ENCODE data around the gene SPRY1. TPM values are rescaled to one million over a fixed set of nuclear protein-coding genes. Genes with fewer than 3 reads are reported as not detected.
A peak's percentile ranks its signal among the peaks of the same experiment; 100 is the strongest.

SPRY1 gene
- total RNA-seq, 2 experiments from 2014 or later: 46.3 to 51.3 TPM

GRCh38 chr4:123421937-123422781 lies 25.6 kb downstream of the SPRY1 start:
- Mint-ChIP-seq H3K9me3 (peaks cover 14% of the 10 kb centered on the region), H3K36me3 (peaks cover 14% of the 10 kb centered on the region), H3K4me1 (peaks cover 66% of the 10 kb centered on the region), H3K4me3 (peak overlapping the region; percentile 81), H3K27ac (peak overlapping the region; percentile 95), H3K27me3 (no peaks in the 10 kb centered on the region)
- DNase-seq (no peak), ATAC-seq (ENCODE audit: low read depth) (peak; percentile 24)
- POLR2A ChIA-PET: interaction anchor here (0.6 to 1.5 kb wide), 4 partner anchors 10 to 23 kb away, joined by 3 to 8 read pairs (median 4); no protein-coding TSS in a partner anchor

DNA sequence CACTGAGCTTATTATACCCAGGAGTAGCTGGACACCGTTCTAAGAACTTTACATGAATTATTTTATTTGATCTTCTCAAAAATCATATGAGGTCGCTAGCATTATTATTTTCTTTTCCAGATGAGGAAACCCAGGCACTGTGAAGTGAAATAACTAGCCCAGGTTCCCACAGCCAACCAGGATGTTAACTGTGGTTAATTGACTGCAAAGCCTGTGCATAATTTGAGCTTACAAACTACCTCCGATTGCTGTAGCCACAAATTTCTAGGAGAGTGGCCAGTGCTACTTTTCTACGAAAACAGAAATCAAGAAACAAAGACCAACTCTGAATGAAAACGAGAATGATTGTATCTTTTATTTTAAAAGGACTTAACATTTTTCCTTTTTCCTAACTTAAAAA lies 27.2 kb downstream of the SPRY1 start:
- Mint-ChIP-seq H3K36me3 (peaks cover 28% of the 10 kb centered on the region), H3K9me3 (peaks cover 20% of the 10 kb centered on the region), H3K4me1 (peaks cover 51% of the 10 kb centered on the region), H3K27me3 (no peaks in the 10 kb centered on the region), H3K4me3 (peak overlapping the region; percentile 11), H3K27ac (peak overlapping the region; percentile 95)
- DNase-seq (no peak), ATAC-seq (ENCODE audit: low read depth) (peak; percentile 7)
- POLR2A ChIA-PET: interaction anchor here (0.8 to 2.5 kb wide), 6 partner anchors 14 to 27 kb away, joined by 3 to 10 read pairs (median 6); partner anchors contain the start of gene SPRY1

DNA sequence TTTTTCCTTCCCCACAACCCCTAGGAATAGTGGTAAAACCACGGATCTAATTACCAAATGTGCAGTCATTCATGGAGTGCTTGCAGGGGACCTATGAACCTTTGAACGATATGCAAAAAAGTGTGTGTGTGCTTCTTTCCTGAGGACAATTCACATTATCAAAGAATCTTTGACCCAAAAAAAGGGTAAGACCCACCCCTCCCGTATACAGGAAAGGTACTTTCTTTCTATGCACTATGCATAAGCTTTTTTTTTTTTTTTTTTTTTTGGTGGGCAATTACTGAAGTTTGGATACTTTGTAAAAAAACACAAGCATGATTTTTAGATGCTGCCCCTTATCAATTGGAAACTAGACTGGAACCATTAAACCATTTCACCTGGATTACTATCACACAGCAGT lies 31.4 kb downstream of the SPRY1 start:
- H3K9me3 Mint-ChIP-seq: peaks cover 25% of the 10 kb centered on the region
- no peak overlapping the region for H3K4me3 Mint-ChIP-seq
- no peak for ATAC-seq (ENCODE audit: low read depth)
- H3K27ac Mint-ChIP-seq: no peak overlapping the region
- H3K4me1 Mint-ChIP-seq: peaks cover 22% of the 10 kb centered on the region
- H3K27me3 Mint-ChIP-seq: no peaks in the 10 kb centered on the region
- POLR2A ChIA-PET: interaction anchor here (0.6 kb wide), 1 partner anchor 261 kb away, joined by 3 read pairs; no protein-coding TSS in a partner anchor
- no peak for DNase-seq
- H3K36me3 Mint-ChIP-seq: peaks cover 32% of the 10 kb centered on the region

- Mint-ChIP-seq H3K27ac (no peak overlapping the region), H3K4me3 (no peak overlapping the region), H3K4me1 (peaks cover 5% of the 10 kb centered on the region), H3K27me3 (no peaks in the 10 kb centered on the region), H3K36me3 (peaks cover 32% of the 10 kb centered on the region), H3K9me3 (peaks cover 28% of the 10 kb centered on the region)
- POLR2A ChIA-PET: no interaction called here
- DNase-seq: no peak
- peak; percentile 14 for ATAC-seq (ENCODE audit: low read depth)
Measured at GRCh38 chr4:123430031-123430430, 33.4 kb downstream of the SPRY1 start.

DNA sequence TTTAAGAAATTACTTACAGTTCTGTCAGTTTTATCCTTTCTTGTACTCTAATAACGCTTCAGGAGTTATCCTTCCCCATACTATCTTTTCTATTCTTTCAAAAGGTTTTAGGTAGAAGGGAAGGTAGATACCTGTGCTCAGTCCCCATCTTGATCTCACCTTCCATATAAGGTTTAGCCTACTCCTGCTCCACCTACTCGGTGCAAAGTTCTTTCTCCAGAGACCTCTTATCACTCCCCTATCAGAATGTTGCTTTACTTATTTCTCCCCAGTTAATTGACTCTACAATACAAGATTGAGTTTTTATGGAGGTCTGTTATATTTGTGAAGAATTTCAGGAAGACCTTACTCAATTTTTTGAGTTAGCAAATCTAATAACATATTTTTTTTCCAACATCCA lies 33.9 kb downstream of the SPRY1 start:
- DNase-seq (no peak), ATAC-seq (ENCODE audit: low read depth) (no peak)
- Mint-ChIP-seq H3K27me3 (no peaks in the 10 kb centered on the region), H3K4me1 (peaks cover 3% of the 10 kb centered on the region), H3K27ac (no peak overlapping the region), H3K9me3 (peaks cover 26% of the 10 kb centered on the region), H3K36me3 (peaks cover 29% of the 10 kb centered on the region), H3K4me3 (no peak overlapping the region)
- POLR2A ChIA-PET: no interaction called here

DNA sequence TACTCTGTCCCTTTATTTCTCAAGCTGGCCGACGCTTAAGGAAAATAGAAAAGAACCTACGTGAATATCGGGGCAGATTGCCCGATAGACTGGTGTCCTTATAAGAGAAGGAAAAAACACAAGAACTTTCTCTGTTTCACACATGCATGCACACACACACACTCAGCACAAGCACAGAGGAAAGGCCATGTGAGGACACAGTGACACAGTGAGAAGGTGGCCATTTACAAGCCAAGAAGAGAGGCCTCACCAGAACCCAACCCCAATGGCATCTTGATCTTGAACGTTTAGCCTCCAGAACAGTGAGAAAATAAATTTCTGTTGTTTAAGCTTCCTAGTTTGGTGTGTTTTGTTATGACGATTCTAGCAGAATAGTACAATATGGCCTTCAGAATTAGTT lies 37.0 kb downstream of the SPRY1 start:
- H3K27ac Mint-ChIP-seq: no peak overlapping the region
- H3K27me3 Mint-ChIP-seq: no peaks in the 10 kb centered on the region
- H3K36me3 Mint-ChIP-seq: peaks cover 11% of the 10 kb centered on the region
- ATAC-seq (ENCODE audit: low read depth) (no peak), DNase-seq (no peak)
- POLR2A ChIA-PET: interaction anchor here (1.3 kb wide), 1 partner anchor 16 kb away, joined by 3 read pairs; no protein-coding TSS in a partner anchor
- H3K4me1 Mint-ChIP-seq: peaks cover 6% of the 10 kb centered on the region
- peaks cover 11% of the 10 kb centered on the region for H3K9me3 Mint-ChIP-seq
- H3K4me3 Mint-ChIP-seq: no peak overlapping the region

GRCh38 chr4:123433976-123434375 lies 37.4 kb downstream of the SPRY1 start:
- DNase-seq: no peak
- Mint-ChIP-seq H3K27ac (no peak overlapping the region), H3K4me3 (no peak overlapping the region), H3K4me1 (peaks cover 6% of the 10 kb centered on the region), H3K36me3 (peaks cover 10% of the 10 kb centered on the region), H3K9me3 (peaks cover 9% of the 10 kb centered on the region), H3K27me3 (no peaks in the 10 kb centered on the region)
- POLR2A ChIA-PET: interaction anchor here (1.3 kb wide), 1 partner anchor 16 kb away, joined by 3 read pairs; no protein-coding TSS in a partner anchor
- no peak for ATAC-seq (ENCODE audit: low read depth)

GRCh38 chr4:123435246-123436113 lies 38.9 kb downstream of the SPRY1 start:
- Mint-ChIP-seq H3K27me3 (no peaks in the 10 kb centered on the region), H3K36me3 (peaks cover 5% of the 10 kb centered on the region), H3K4me1 (peaks cover 3% of the 10 kb centered on the region), H3K27ac (peak overlapping the region; percentile 34), H3K4me3 (no peak overlapping the region), H3K9me3 (peaks cover 4% of the 10 kb centered on the region)
- DNase-seq (no peak), ATAC-seq (ENCODE audit: low read depth) (no peak)
- POLR2A ChIA-PET: interaction anchor here (0.6 to 1.2 kb wide), 2 partner anchors 12 to 25 kb away, joined by 3 to 4 read pairs; no protein-coding TSS in a partner anchor

DNA sequence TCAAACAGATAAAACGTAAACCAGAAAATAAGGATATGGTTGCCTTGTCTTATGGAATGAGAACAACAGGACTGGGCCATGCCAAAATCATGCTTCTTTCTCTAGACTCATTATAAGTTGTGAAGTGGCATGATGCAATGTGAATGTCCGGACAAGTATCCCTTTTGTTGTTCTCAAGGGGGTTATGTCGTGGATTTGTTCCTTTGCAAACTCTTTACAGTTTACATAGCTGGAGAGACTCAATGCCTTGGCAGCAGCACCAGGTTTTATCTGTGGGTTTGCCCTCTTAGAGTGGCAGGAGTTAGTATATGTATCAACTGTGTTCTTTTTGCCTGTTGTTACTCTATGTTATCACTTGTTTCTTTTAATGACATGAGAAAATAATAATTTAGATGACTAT lies 41.4 kb downstream of the SPRY1 start:
- Mint-ChIP-seq H3K9me3 (peaks cover 4% of the 10 kb centered on the region), H3K36me3 (peaks cover 7% of the 10 kb centered on the region), H3K27ac (no peak overlapping the region), H3K27me3 (no peaks in the 10 kb centered on the region), H3K4me1 (peaks cover 11% of the 10 kb centered on the region), H3K4me3 (no peak overlapping the region)
- DNase-seq (no peak), ATAC-seq (ENCODE audit: low read depth) (no peak)
- POLR2A ChIA-PET: interaction anchor here (0.9 kb wide), 1 partner anchor 15 kb away, joined by 3 read pairs; no protein-coding TSS in a partner anchor

DNA sequence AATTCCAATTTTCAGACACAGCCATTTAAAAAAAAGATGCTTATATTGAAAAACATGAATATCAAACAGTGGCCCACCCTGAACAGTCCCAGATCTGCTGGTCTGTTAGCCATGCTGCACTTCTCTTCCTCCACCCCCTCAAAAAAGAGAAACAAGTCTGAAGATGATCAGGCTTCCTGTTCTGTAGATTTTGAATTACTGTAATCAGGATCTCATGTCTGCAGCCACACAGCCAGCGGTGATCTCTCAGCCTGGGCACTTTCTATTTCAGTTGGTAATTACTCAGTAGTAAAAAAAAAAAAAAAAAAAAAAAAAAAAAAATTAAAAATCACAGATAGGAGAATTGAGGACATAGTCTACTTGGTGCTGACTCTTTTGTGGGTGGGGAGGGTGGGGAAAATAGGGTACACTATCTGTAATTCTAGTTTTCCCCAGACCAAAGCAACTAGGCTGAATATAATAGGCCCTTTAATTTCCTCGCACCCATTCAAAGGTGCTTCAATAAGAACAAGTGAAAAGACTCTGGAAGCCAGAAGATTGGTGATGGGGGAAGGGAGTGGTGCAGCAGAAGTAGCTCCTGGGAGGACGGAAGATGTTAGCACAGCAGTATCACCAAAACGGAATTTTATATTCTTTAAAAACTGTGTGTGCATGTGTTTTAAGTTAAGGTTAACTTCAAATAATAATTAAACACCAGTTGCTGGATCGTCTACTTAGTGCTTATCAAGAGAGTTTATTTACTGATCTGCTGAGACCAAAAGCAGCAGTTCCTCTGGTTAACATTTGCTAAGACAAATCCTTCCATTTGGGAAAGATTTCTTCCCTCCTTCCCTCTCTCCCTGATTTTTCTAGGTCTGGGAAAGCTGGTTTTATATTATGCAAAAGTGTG lies 47.0 kb downstream of the SPRY1 start:
- DNase-seq: no peak
- POLR2A ChIA-PET: interaction anchor here (0.9 to 2.5 kb wide), 10 partner anchors 20 to 46 kb away, joined by 3 to 18 read pairs (median 6); partner anchors contain the start of gene SPRY1
- peak overlapping the region; percentile 88 for H3K27ac Mint-ChIP-seq

DNA sequence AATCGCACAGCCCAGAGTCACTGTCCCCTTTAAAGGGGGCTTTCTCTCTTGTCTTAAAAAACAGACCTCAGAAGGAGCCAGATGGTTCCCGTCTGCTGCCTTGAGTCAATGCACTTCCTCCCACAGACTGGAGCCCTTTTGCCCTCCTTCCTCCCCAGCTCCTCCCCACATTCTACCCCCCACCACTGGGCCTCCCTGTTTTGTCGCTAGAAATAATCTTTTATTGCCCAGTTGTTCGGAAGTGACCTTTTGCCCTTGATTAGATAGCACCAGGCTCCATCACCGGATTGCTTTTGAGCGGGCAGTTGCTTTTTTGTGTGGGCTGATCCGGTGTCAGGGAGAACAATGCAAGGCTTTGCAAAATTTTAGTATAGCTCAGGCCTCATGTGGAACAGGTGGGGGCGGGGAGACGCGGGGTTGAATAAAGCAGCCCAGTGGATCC lies 47.7 kb downstream of the SPRY1 start:
- peak overlapping the region; percentile 71 for H3K4me3 Mint-ChIP-seq
- no peaks in the 10 kb centered on the region for H3K9me3 Mint-ChIP-seq
- POLR2A ChIA-PET: interaction anchor here (0.9 to 2.5 kb wide), 10 partner anchors 20 to 47 kb away, joined by 3 to 18 read pairs (median 6); partner anchors contain the start of gene SPRY1
- peaks cover 29% of the 10 kb centered on the region for H3K4me1 Mint-ChIP-seq
- H3K27ac Mint-ChIP-seq: peak overlapping the region; percentile 84
- ATAC-seq (ENCODE audit: low read depth): peak; percentile 87
- DNase-seq: peak; percentile 56
- no peaks in the 10 kb centered on the region for H3K27me3 Mint-ChIP-seq
- peaks cover 3% of the 10 kb centered on the region for H3K36me3 Mint-ChIP-seq

More for the DNA sequence above, 47.0 kb downstream of the SPRY1 start:
- H3K4me3 Mint-ChIP-seq: peak overlapping the region; percentile 71
- peaks cover 2% of the 10 kb centered on the region for H3K36me3 Mint-ChIP-seq
- H3K27me3 Mint-ChIP-seq: no peaks in the 10 kb centered on the region
- H3K4me1 Mint-ChIP-seq: peaks cover 25% of the 10 kb centered on the region
- no peaks in the 10 kb centered on the region for H3K9me3 Mint-ChIP-seq
- ATAC-seq (ENCODE audit: low read depth): peak; percentile 62

DNA sequence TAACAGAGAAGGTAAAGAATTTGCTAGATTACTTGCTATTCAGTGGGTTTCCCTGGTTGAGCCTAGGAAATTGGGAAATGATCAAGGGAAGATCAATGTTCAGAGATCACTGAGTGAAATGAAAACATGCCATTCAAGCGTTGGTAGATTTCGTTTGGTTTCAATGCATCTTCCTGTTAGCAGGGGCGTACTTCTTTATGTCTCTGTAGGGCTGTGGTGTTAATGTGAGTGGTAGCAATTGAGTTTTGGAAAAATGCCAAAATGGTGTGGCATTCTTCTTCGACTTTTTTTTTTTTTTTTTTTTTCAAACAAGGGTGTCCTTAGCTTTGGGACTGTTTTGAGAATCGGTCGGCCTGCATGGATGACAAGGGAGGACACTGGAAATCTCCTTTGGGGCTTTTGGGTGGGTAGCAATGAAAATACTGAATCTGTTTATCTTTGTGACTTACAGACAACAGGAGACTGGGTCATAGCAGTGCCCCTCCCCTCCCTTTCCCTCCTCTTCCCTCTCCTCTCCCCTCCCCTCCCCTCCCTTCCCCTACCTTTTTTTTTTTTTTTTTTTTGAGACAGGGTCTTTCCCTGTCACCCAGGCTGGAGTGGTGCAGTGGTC lies 50.4 kb downstream of the SPRY1 start:
- H3K4me1 Mint-ChIP-seq: peaks cover 44% of the 10 kb centered on the region
- H3K9me3 Mint-ChIP-seq: no peaks in the 10 kb centered on the region
- POLR2A ChIA-PET: interaction anchor here (0.6 to 1.0 kb wide), 2 partner anchors 11 to 22 kb away, joined by 3 to 4 read pairs; no protein-coding TSS in a partner anchor
- no peak for DNase-seq
- H3K4me3 Mint-ChIP-seq: peak overlapping the region; percentile 61
- no peaks in the 10 kb centered on the region for H3K27me3 Mint-ChIP-seq
- peaks cover 4% of the 10 kb centered on the region for H3K36me3 Mint-ChIP-seq
- H3K27ac Mint-ChIP-seq: peak overlapping the region; percentile 76
- ATAC-seq (ENCODE audit: low read depth): peak; percentile 13

All from activated naive CD8-positive, alpha-beta T cell treated with anti-CD3 and anti-CD28 coated beads, Interleukin-2, amount 10 ng/mL, durations not matched to agents 7 days and 5 days (primary cell).